Measurements from ENCODE around the gene IQCF2. TPM values are rescaled to one million over a fixed set of nuclear protein-coding genes. Genes with fewer than 3 reads are reported as not detected.
"Not testable (repeated sequence)": the region's sequence is repeated elsewhere in the genome, so short reads cannot be mapped to it uniquely, and the experiment has no call there.

Gene IQCF2
- not detected for total RNA-seq

- no peak for DNase-seq (ENCODE audit: low spot score)
These were observed at the start of gene IQCF2 for GRCh38 chr3:51860703-51861665. Gene IQCF2 (plus strand): TSS chr3:51861615. CDS start chr3:51861667, 52 bp downstream.

GRCh38 chr3:51813539-51813938 is 47.9 kb upstream of the IQCF2 start:
- DNase-seq (ENCODE audit: low spot score) = no peak

- no peak for DNase-seq (ENCODE audit: low spot score)
These were observed 47.4 kb upstream of the IQCF2 start for GRCh38 chr3:51814034-51814433.

- DNase-seq (ENCODE audit: low spot score) = no peak
These were observed 45.8 kb upstream of the IQCF2 start for GRCh38 chr3:51815614-51816013.

- no peak for DNase-seq (ENCODE audit: low spot score)
These were observed 44.7 kb upstream of the IQCF2 start for GRCh38 chr3:51816723-51817122.

- DNase-seq (ENCODE audit: low spot score) = no peak
These were observed 44.0 kb upstream of the IQCF2 start for GRCh38 chr3:51817375-51817774.

GRCh38 chr3:51819151-51819550 is 42.3 kb upstream of the IQCF2 start:
- DNase-seq (ENCODE audit: low spot score) = no peak

- DNase-seq (ENCODE audit: low spot score) = no peak
These were observed 41.6 kb upstream of the IQCF2 start for GRCh38 chr3:51819709-51820406.

GRCh38 chr3:51828297-51828696 is 33.1 kb upstream of the IQCF2 start:
- no peak for DNase-seq (ENCODE audit: low spot score)

- no peak for DNase-seq (ENCODE audit: low spot score)
These were observed 31.1 kb upstream of the IQCF2 start for GRCh38 chr3:51830345-51830744.

GRCh38 chr3:51830836-51831385 is 30.5 kb upstream of the IQCF2 start:
- DNase-seq (ENCODE audit: low spot score) = no peak

GRCh38 chr3:51836606-51837005 is 24.8 kb upstream of the IQCF2 start:
- no peak for DNase-seq (ENCODE audit: low spot score)

GRCh38 chr3:51845129-51845528 is 16.3 kb upstream of the IQCF2 start:
- no peak for DNase-seq (ENCODE audit: low spot score)

GRCh38 chr3:51855411-51855810 is 6.0 kb upstream of the IQCF2 start:
- DNase-seq (ENCODE audit: low spot score) = not testable (repeated sequence)

GRCh38 chr3:51862886-51863285 is 1.5 kb downstream of the IQCF2 start:
- DNase-seq (ENCODE audit: low spot score) = no peak

- DNase-seq (ENCODE audit: low spot score) = not testable (repeated sequence)
These were observed 7.5 kb downstream of the IQCF2 start for GRCh38 chr3:51868896-51869295.

- no peak for DNase-seq (ENCODE audit: low spot score)
These were observed 7.9 kb downstream of the IQCF2 start for GRCh38 chr3:51869304-51869703.

- no peak for DNase-seq (ENCODE audit: low spot score)
These were observed 11.9 kb downstream of the IQCF2 start for GRCh38 chr3:51873253-51873766.

- DNase-seq (ENCODE audit: low spot score) = no peak
These were observed 12.5 kb downstream of the IQCF2 start for GRCh38 chr3:51873876-51874275.

GRCh38 chr3:51874411-51874810 is 13.0 kb downstream of the IQCF2 start:
- DNase-seq (ENCODE audit: low spot score) = no peak

GRCh38 chr3:51874889-51875288 is 13.5 kb downstream of the IQCF2 start:
- DNase-seq (ENCODE audit: low spot score) = no peak

- no peak for DNase-seq (ENCODE audit: low spot score)
These were observed 14.1 kb downstream of the IQCF2 start, which contains the start of gene IQCF5 for GRCh38 chr3:51875501-51875900. Gene IQCF5 (minus strand): TSS chr3:51875601. CDS start chr3:51875531, 70 bp downstream.
